ENCODE measurements around the gene HERC2.

The HERC2 gene

DNA sequence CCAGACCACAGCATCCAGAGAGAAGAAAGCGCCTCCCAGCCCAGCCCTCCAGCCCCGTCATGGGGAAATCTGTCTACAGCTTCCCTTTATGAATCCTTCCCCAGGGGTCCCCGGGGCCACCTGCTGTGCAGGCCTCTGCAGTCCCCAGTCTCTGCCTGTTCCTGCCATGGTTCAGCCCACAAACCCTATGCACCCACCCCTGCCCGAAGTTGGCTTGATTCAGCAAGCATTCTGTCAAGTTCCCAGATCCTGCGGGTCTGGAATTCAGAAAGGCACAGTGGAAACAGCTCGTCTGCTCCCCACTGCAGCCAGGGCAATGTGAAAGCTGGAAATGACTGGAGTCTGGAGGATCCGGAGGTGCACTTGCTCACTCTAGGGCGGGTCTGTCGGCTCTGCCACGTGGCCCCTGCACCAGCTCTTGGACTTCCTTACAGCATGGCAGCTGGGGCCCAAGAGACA lies 220.0 kb downstream of the HERC2 start:
- intact Hi-C loops (cut with DNase I; ENCODE audit: low total_unique reads), result no loop called here
- Histone ChIP-seq H3K27me3 (no peaks in the 10 kb centered on the region), H3K4me1 (peaks cover 0 to 37% (median 27%) of the 10 kb centered on the region in 4 donors), H3K36me3 (no peaks in the 10 kb centered on the region), H3K9me3 (no peaks in the 10 kb centered on the region), H3K4me3 (no peak overlapping the region), H3K27ac (no peak overlapping the region)
- DNase-seq, result no peak
- TF ChIP-seq, protein P1, sequence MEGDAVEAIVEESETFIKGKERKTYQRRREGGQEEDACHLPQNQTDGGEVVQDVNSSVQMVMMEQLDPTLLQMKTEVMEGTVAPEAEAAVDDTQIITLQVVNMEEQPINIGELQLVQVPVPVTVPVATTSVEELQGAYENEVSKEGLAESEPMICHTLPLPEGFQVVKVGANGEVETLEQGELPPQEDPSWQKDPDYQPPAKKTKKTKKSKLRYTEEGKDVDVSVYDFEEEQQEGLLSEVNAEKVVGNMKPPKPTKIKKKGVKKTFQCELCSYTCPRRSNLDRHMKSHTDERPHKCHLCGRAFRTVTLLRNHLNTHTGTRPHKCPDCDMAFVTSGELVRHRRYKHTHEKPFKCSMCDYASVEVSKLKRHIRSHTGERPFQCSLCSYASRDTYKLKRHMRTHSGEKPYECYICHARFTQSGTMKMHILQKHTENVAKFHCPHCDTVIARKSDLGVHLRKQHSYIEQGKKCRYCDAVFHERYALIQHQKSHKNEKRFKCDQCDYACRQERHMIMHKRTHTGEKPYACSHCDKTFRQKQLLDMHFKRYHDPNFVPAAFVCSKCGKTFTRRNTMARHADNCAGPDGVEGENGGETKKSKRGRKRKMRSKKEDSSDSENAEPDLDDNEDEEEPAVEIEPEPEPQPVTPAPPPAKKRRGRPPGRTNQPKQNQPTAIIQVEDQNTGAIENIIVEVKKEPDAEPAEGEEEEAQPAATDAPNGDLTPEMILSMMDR (IDR thresholded peaks at IDR 0.05), result no peak

DNA sequence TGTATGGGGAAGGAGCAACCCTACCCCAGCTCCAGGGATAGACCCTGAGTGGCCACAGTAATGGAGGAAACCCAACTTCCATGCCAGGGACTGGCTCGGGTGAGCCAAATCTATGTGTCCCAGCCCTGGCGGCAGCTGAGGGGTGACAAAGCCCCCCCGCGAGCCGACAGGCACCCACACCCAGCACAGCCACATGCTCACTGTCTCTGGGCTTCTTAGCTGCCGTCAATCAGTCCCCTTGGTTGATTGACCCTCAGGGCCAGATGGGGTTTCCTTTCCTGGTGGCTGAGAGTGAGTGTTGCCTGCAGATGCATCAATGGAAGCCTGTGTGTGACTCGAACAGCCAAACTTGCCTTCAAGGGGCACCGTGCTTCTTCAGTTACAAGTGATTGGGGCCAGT lies 220.8 kb downstream of the HERC2 start:
- Histone ChIP-seq H3K9me3 (no peaks in the 10 kb centered on the region), H3K27ac (no peak overlapping the region), H3K4me1 (peaks cover 0 to 40% (median 27%) of the 10 kb centered on the region in 4 donors), H3K27me3 (no peaks in the 10 kb centered on the region), H3K4me3 (no peak overlapping the region), H3K36me3 (no peaks in the 10 kb centered on the region)
- DNase-seq, result no peak
- TF ChIP-seq, protein P1 (IDR thresholded peaks at IDR 0.05), result no peak
- intact Hi-C loops (cut with DNase I; ENCODE audit: low total_unique reads), result no loop called here

DNA sequence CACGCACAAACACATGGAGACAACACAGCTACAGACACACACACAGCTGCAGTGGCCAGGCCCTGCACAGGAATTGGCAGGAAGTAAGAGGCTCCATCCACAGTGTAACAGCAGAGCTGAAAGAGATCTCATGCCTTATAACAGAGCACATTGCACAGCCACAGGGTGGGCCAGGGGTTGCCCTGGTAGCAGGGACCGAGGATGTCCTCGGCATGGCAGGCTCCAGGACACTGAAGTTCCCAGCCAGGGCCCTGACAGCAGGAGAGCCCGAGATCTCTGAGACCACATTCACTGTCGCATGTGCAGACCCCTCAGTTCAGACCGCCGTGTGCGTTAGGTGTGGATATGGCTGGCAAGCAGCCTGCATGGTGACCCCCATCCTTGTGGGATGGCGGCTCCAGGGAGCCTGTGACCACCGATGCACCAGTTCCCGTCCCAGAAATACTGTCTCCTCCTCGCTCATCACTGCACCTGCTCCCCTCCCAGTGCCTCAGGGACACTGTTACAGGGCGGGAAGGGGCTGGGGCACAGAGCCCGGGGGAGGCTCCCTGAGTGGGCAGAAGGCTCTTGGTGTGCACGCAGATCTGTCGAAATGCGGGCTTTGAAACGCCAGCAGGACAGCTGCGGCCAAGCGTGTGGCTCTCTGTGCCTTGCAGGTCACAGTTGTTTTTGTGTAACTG lies 221.3 kb downstream of the HERC2 start:
- Histone ChIP-seq H3K36me3 (no peaks in the 10 kb centered on the region), H3K27ac (no peak overlapping the region), H3K27me3 (no peaks in the 10 kb centered on the region), H3K9me3 (no peaks in the 10 kb centered on the region), H3K4me3 (no peak overlapping the region), H3K4me1 (peaks cover 0 to 40% (median 29%) of the 10 kb centered on the region in 4 donors)
- DNase-seq, result no peak
- TF ChIP-seq, protein P1 (IDR thresholded peaks at IDR 0.05), result no peak
- intact Hi-C loops (cut with DNase I; ENCODE audit: low total_unique reads), result no loop called here

DNA sequence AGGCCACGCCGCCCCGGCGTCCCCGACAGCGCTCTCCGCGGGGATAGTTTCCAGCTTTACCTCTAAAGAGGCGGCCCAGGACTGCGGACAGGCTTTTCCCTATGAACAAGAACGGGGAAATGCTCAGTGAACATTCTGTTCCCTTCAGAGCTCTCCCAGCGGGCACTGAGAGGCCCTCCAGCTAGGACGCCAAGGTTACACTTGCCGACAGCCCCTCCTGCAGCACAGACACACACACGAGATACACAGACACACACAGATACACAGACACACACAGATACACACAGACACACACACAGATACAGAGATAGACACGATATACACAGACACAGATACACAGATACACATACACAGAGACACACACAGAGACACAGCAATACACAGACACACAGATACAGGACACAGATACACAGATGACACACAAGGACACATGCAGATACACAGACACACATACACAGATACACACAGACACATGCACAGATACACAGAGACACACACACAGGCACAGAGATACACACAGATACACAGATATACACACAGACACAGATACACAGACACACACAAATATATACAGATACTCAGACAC lies 222.3 kb downstream of the HERC2 start:
- peak in 1 of 2 donors; percentile 85 for DNase-seq
- H3K27me3 ChIP-seq, result no peaks in the 10 kb centered on the region
- peaks cover 0 to 49% (median 36%) of the 10 kb centered on the region in 4 donors for H3K4me1 ChIP-seq
- no peaks in the 10 kb centered on the region for H3K9me3 ChIP-seq
- intact Hi-C loops (cut with DNase I; ENCODE audit: low total_unique reads), result no loop called here
- TF ChIP-seq, protein P1 (IDR thresholded peaks at IDR 0.05), result no peak
- H3K4me3 ChIP-seq, result peak overlapping the region; percentile 41 to 52
- peak overlapping the region; percentile 75 to 96 for H3K27ac ChIP-seq
- no peaks in the 10 kb centered on the region for H3K36me3 ChIP-seq

DNA sequence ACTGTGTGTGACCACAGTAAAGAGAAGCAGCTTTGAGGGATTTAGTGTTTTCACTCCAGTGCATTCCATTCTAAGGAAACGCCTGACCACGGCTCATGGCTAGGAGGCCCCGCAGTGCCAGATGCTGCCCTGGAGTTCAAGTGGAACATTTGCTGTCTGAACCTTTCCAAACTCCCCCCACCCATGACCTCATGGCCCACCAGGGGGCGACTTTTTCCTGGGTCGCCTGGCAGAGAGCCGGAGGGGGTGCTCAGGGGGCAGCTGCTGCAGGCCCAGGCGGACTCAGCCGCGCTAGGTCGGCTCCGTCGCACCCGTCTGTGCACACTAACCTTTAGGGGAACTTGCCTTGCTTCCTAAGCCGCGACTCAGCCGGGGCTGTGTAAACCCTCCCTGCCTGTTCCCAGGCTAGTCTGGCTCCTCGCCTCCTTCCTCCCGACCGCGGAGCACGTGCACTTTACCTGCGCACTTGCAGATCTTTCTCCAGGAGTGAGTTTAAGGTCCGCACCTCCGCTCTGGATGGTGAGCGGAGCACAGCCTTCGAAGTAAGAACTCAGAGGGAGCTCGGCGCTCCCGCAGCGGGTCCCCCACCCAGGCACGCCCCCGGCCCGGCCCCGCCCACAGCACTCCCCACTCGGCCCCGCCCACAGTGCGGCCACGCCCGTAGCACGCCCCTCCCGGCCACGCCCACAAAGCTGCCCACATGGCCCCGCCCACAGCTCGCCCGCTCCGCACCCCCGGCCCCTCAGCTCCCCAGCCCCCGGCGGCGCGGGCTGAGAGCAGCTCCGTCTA lies 223.0 kb downstream of the HERC2 start, which contains the start of gene OCA2:
Gene OCA2 (minus strand): TSS at position 550 of the 789 bp plus-strand sequence. CDS start 17,441 bp downstream, outside the sequence.
- peaks cover 0 to 55% (median 43%) of the 10 kb centered on the region in 4 donors for H3K4me1 ChIP-seq
- peak; percentile 48 to 80 for DNase-seq

More for the DNA sequence above, 223.0 kb downstream of the HERC2 start, which contains the start of gene OCA2:
- no peaks in the 10 kb centered on the region for H3K9me3 ChIP-seq
- H3K27me3 ChIP-seq, result no peaks in the 10 kb centered on the region
- H3K36me3 ChIP-seq, result no peaks in the 10 kb centered on the region
- intact Hi-C loops (cut with DNase I; ENCODE audit: low total_unique reads), result no loop called here
- H3K27ac ChIP-seq, result peak within 1 kb of the TSS; percentile 75 to 96
- TF ChIP-seq, protein P1 (IDR thresholded peaks at IDR 0.05), result peak in 1 of 2 experiments; percentile 10
- H3K4me3 ChIP-seq, result peak within 1 kb of the TSS; percentile 41 to 52

Data from tibial artery (tissue), 4 donors.